Suprapubic skin (tissue), 4 donors: Measurements from ENCODE around the gene HBE1. TPM values are rescaled to one million over a fixed set of nuclear protein-coding genes. Genes with fewer than 3 reads are reported as not detected.

ENCODE experiments used
- DNase-seq, 2 donors: peaks; one replicate each; pipeline ENCODE4 v3.0.0-alpha.2; 2019; ENCODE audit warnings: low spot score in 2 of 2
- H3K27ac ChIP-seq: fragments of 200-600 bp; sonication (generic); one replicate; pipeline ENCODE4 v1.5.1; 2019
- H3K27me3 ChIP-seq: fragments of 200-600 bp; sonication (generic); one replicate; pipeline ENCODE4 v1.5.1; 2019
- H3K36me3 ChIP-seq: fragments of 200-600 bp; sonication (generic); one replicate; pipeline ENCODE4 v1.5.1; 2019
- H3K4me1 ChIP-seq: fragments of 200-600 bp; sonication (generic); one replicate; pipeline ENCODE4 v1.5.1; 2019
- H3K4me3 ChIP-seq: fragments of 200-600 bp; sonication (generic); one replicate; pipeline ENCODE4 v1.5.1; 2019; ENCODE audit warnings: mild to moderate bottlenecking
- H3K9me3 ChIP-seq: fragments of 200-600 bp; sonication (generic); one replicate; pipeline ENCODE4 v1.5.1; 2019
- CTCF ChIP-seq, 2 donors: fragments of 200-600 bp in 1 of 2; fragments of 450-650 bp in 1 of 2; sonication (generic) in 1 of 2; IDR thresholded peaks; one replicate each; pipeline ENCODE4 v1.5.1; 2016 to 2019; ENCODE audit warnings: antibody characterized with exemption in 2 of 2, mild to moderate bottlenecking in 1 of 2, moderate library complexity in 1 of 2
- EP300 ChIP-seq: sonication (generic); formaldehyde crosslinking; IDR thresholded peaks from one replicate; pipeline ENCODE4 v1.6.1; 2017; ENCODE audit warnings: antibody characterized with exemption
- POLR2A ChIP-seq, 2 donors: fragments of 450-650 bp; IDR thresholded peaks; one replicate each; pipeline ENCODE4 v1.6.1; 2017; ENCODE audit warnings: antibody characterized with exemption in 2 of 2, mild to moderate bottlenecking in 2 of 2, moderate library complexity in 2 of 2
- POLR2AphosphoS5 ChIP-seq, 3 donors: sonication (generic); formaldehyde crosslinking; IDR thresholded peaks; one replicate each; pipeline ENCODE4 v1.6.1; 2017; ENCODE audit warnings: antibody characterized with exemption in 3 of 3
- WGBS: methylation state at CpG from one replicate; pipeline ENCODE4 v1.1.5; 2018; 5-methylcytosine and 5-hydroxymethylcytosine counted together
- total RNA-seq, 4 donors: library from RNA; depleted of rRNA; stranded (reverse); fragments of >200 nt; gene quantifications; one replicate each; pipeline ENCODE4 v1.1.0, GENCODE V29; 2016

Gene HBE1
- total RNA-seq, 4 donors from 2014 or later: 1.9 TPM; not detected in 3

GRCh38 chr11:5241458-5241857 lies 28.3 kb downstream of the HBE1 start:
- H3K27me3 ChIP-seq: no peaks in the 10 kb centered on the region
- H3K4me3 ChIP-seq: no peak overlapping the region
- 70% methylated on average over 3 of the region's 3 CpGs for WGBS
- H3K36me3 ChIP-seq: no peaks in the 10 kb centered on the region
- H3K9me3 ChIP-seq: no peaks in the 10 kb centered on the region
- H3K27ac ChIP-seq: no peak overlapping the region
- TF ChIP-seq CTCF (IDR thresholded peaks at IDR 0.05) (no peak), POLR2A (IDR thresholded peaks at IDR 0.05) (no peak), EP300 (no peak), POLR2AphosphoS5 (IDR thresholded peaks at IDR 0.05) (no peak)
- H3K4me1 ChIP-seq: no peaks in the 10 kb centered on the region
- DNase-seq: no peak

- Histone ChIP-seq H3K36me3 (no peaks in the 10 kb centered on the region), H3K4me3 (no peak overlapping the region), H3K9me3 (no peaks in the 10 kb centered on the region), H3K27ac (no peak overlapping the region), H3K4me1 (no peaks in the 10 kb centered on the region), H3K27me3 (no peaks in the 10 kb centered on the region)
- 60% methylated on average over 2 of the region's 2 CpGs for WGBS
- DNase-seq: no peak
- no peak for TF ChIP-seq POLR2AphosphoS5 (IDR thresholded peaks at IDR 0.05)
- no peak for TF ChIP-seq POLR2A (IDR thresholded peaks at IDR 0.05)
- TF ChIP-seq CTCF (IDR thresholded peaks at IDR 0.05): no peak
- TF ChIP-seq EP300: no peak
Observed at GRCh38 chr11:5240458-5240857, 29.3 kb downstream of the HBE1 start.

- Histone ChIP-seq H3K27me3 (no peaks in the 10 kb centered on the region), H3K4me3 (no peak overlapping the region), H3K9me3 (no peaks in the 10 kb centered on the region), H3K27ac (no peak overlapping the region), H3K36me3 (no peaks in the 10 kb centered on the region), H3K4me1 (no peaks in the 10 kb centered on the region)
- 85% methylated on average over 1 of the region's 1 CpG for WGBS
- no peak for TF ChIP-seq POLR2AphosphoS5 (IDR thresholded peaks at IDR 0.05)
- no peak for TF ChIP-seq POLR2A (IDR thresholded peaks at IDR 0.05)
- TF ChIP-seq CTCF (IDR thresholded peaks at IDR 0.05): no peak
- no peak for DNase-seq
Observed at GRCh38 chr11:5240056-5240455, 29.7 kb downstream of the HBE1 start.

GRCh38 chr11:5239046-5239445 lies 30.7 kb downstream of the HBE1 start:
- Histone ChIP-seq H3K36me3 (no peaks in the 10 kb centered on the region), H3K9me3 (no peaks in the 10 kb centered on the region), H3K4me1 (no peaks in the 10 kb centered on the region), H3K27me3 (no peaks in the 10 kb centered on the region), H3K27ac (no peak overlapping the region), H3K4me3 (no peak overlapping the region)
- DNase-seq: no peak
- TF ChIP-seq CTCF (IDR thresholded peaks at IDR 0.05) (no peak), EP300 (no peak), POLR2A (IDR thresholded peaks at IDR 0.05) (no peak), POLR2AphosphoS5 (IDR thresholded peaks at IDR 0.05) (no peak)

GRCh38 chr11:5238486-5238885 lies 31.3 kb downstream of the HBE1 start:
- no peak for TF ChIP-seq POLR2AphosphoS5 (IDR thresholded peaks at IDR 0.05)
- no peak for TF ChIP-seq POLR2A (IDR thresholded peaks at IDR 0.05)
- TF ChIP-seq EP300: no peak
- no peak for TF ChIP-seq CTCF (IDR thresholded peaks at IDR 0.05)
- Histone ChIP-seq H3K27me3 (no peaks in the 10 kb centered on the region), H3K27ac (no peak overlapping the region), H3K9me3 (no peaks in the 10 kb centered on the region), H3K36me3 (no peaks in the 10 kb centered on the region), H3K4me1 (no peaks in the 10 kb centered on the region), H3K4me3 (no peak overlapping the region)
- WGBS: 66% methylated on average over 2 of the region's 2 CpGs
- no peak for DNase-seq
